ENCODE data around the gene FBXW4.

- TF ChIP-seq POLR2AphosphoS5 (IDR thresholded peaks at IDR 0.05; ENCODE audit: borderline replicate concordance, low read depth, low read length) (no peak), EZH2 (IDR thresholded peaks at IDR 0.05) (no peak), FOXP2 (optimal IDR thresholded peaks at IDR 0.05; ENCODE audit: control extremely low read depth, extremely low read length, insufficient read depth) (no peak)
Measured at GRCh38 chr10:101643546-101643945, 51.4 kb downstream of the FBXW4 start.
